ENCODE measurements around the gene FYTTD1. TPM values are rescaled to one million over a fixed set of nuclear protein-coding genes. Genes with fewer than 3 reads are reported as not detected.
A peak's percentile ranks its signal among the peaks of the same experiment; 100 is the strongest.
"Not testable (repeated sequence)": the region's sequence is repeated elsewhere in the genome, so short reads cannot be mapped to it uniquely, and the experiment has no call there.

The FYTTD1 gene
- total RNA-seq, 1 experiment from 2014 or later: 45.9 TPM

DNA sequence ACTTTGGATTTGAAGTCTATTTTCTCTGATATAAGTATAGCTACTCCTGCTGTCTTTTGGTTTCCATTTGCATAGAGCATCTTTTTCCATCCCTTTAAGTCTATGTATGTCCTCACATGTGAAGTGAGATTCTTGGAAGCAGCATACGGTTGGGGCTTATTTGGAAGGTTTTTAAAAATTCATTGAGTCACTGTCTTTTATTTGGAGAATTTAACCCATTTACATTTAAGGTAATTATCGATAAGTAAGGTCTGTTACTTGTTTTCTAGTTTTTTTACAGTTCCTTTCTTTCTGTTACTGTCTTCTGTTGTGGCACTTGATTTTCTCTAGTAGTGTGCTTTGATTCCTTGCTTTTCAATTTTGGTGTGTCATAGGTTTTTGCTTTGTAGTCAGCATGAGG lies 26.9 kb upstream of the FYTTD1 start:
- intact Hi-C loops (cut with micrococcal nuclease): no loop called here
- Mint-ChIP-seq H3K27me3 (ENCODE audit: insufficient read depth, unreplicated experiment) (no peaks in the 10 kb centered on the region), H3K27ac (ENCODE audit: low read depth, unreplicated experiment) (no peak overlapping the region), H3K9me3 (ENCODE audit: unreplicated experiment) (peaks cover 17% of the 10 kb centered on the region), H3K4me1 (ENCODE audit: insufficient read depth, unreplicated experiment) (peaks cover 19% of the 10 kb centered on the region), H3K4me3 (ENCODE audit: unreplicated experiment) (no peak overlapping the region), H3K36me3 (ENCODE audit: insufficient read depth, unreplicated experiment) (peaks cover 7% of the 10 kb centered on the region)
- no peak for DNase-seq (ENCODE audit: unreplicated experiment)
- POLR2A ChIA-PET: interaction anchor here (2.7 kb wide), 1 partner anchor 11 kb away, joined by 8 read pairs; no protein-coding TSS in a partner anchor
- no TSS peak for BruUV-seq (replicated peaks)
- CTCF ChIA-PET: no interaction called here
- TF ChIP-seq, protein P1, sequence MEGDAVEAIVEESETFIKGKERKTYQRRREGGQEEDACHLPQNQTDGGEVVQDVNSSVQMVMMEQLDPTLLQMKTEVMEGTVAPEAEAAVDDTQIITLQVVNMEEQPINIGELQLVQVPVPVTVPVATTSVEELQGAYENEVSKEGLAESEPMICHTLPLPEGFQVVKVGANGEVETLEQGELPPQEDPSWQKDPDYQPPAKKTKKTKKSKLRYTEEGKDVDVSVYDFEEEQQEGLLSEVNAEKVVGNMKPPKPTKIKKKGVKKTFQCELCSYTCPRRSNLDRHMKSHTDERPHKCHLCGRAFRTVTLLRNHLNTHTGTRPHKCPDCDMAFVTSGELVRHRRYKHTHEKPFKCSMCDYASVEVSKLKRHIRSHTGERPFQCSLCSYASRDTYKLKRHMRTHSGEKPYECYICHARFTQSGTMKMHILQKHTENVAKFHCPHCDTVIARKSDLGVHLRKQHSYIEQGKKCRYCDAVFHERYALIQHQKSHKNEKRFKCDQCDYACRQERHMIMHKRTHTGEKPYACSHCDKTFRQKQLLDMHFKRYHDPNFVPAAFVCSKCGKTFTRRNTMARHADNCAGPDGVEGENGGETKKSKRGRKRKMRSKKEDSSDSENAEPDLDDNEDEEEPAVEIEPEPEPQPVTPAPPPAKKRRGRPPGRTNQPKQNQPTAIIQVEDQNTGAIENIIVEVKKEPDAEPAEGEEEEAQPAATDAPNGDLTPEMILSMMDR (IDR thresholded peaks at IDR 0.05; ENCODE audit: unreplicated experiment): no peak

DNA sequence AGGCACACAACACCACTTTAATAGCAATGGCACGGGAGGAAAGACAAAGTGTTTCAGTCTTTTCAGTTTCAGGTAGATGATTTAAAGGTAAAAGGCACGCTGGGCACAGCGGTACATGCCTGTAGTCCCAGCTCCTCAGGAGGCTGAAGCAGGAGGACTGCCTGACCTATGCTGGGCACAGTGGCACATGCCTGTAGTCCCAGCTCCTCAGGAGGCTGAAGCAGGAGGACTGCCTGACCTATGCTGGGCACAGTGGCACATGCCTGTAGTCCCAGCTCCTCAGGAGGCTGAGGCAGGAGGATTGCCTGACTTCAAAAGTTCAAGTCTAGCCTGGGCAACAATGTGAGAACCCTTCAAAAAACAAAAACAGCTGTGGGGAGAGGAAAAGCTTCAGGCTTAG lies 21.8 kb upstream of the FYTTD1 start:
- H3K4me1 Mint-ChIP-seq (ENCODE audit: insufficient read depth, unreplicated experiment): peaks cover 20% of the 10 kb centered on the region
- H3K9me3 Mint-ChIP-seq (ENCODE audit: unreplicated experiment); H3K27ac Mint-ChIP-seq (ENCODE audit: low read depth, unreplicated experiment); H3K36me3 Mint-ChIP-seq (ENCODE audit: insufficient read depth, unreplicated experiment); H3K27me3 Mint-ChIP-seq (ENCODE audit: insufficient read depth, unreplicated experiment); intact Hi-C loops (cut with micrococcal nuclease); H3K4me3 Mint-ChIP-seq (ENCODE audit: unreplicated experiment); DNase-seq (ENCODE audit: unreplicated experiment); BruUV-seq (replicated peaks); CTCF ChIA-PET: not testable (repeated sequence)
- POLR2A ChIA-PET: interaction anchor here (0.7 kb wide), 1 partner anchor 48 kb away, joined by 4 read pairs; no protein-coding TSS in a partner anchor

DNA sequence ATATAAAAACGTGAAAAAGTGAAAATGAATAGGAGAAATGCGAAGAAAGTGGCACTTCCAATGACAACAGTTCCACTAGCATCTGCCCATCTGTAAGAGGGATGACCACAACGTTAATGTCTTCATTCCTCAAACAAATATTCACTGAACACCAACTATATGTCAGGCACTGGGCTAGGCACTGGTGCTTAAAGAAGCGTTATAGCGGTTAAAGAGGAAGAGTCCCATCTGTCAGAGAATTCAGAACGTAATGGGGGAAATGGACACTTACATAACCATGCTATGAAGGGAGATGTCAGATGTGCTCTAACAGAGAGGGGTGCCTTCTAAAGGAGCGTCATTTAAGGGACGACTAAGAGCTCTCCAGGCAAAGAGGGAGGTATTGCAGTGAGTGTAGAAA lies 21.2 kb upstream of the FYTTD1 start:
- Mint-ChIP-seq H3K36me3 (ENCODE audit: insufficient read depth, unreplicated experiment) (no peaks in the 10 kb centered on the region), H3K9me3 (ENCODE audit: unreplicated experiment) (no peaks in the 10 kb centered on the region), H3K27ac (ENCODE audit: low read depth, unreplicated experiment) (no peak overlapping the region), H3K4me3 (ENCODE audit: unreplicated experiment) (no peak overlapping the region), H3K4me1 (ENCODE audit: insufficient read depth, unreplicated experiment) (peaks cover 20% of the 10 kb centered on the region), H3K27me3 (ENCODE audit: insufficient read depth, unreplicated experiment) (no peaks in the 10 kb centered on the region)
- no peak for DNase-seq (ENCODE audit: unreplicated experiment)
- intact Hi-C loops (cut with micrococcal nuclease): no loop called here
- BruUV-seq (replicated peaks): no TSS peak
- POLR2A ChIA-PET: interaction anchor here (0.7 kb wide), 1 partner anchor 47 kb away, joined by 4 read pairs; no protein-coding TSS in a partner anchor
- CTCF ChIA-PET: no interaction called here
- TF ChIP-seq, protein P1 (IDR thresholded peaks at IDR 0.05; ENCODE audit: unreplicated experiment): no peak

DNA sequence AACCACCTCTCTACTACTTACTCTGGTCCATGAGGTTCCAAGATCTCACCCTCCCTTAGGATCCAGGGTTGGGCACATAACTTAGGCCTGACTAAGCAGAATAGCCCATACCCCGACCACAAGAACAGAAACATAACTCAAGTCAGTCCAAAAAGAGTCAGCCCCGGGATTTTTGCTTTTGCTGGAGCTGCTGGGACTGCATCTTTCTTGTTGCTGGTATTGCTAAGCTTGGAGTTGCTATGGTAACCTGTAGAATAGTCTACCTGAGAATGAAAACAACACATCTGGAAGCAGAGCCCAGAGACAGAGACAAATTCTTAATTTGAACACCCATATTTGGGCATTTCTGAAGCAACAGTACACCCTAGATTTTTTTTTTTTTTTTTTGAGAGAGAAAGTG lies 19.5 kb upstream of the FYTTD1 start:
- Mint-ChIP-seq H3K9me3 (ENCODE audit: unreplicated experiment) (no peaks in the 10 kb centered on the region), H3K27me3 (ENCODE audit: insufficient read depth, unreplicated experiment) (no peaks in the 10 kb centered on the region), H3K4me1 (ENCODE audit: insufficient read depth, unreplicated experiment) (peaks cover 25% of the 10 kb centered on the region), H3K4me3 (ENCODE audit: unreplicated experiment) (no peak overlapping the region), H3K36me3 (ENCODE audit: insufficient read depth, unreplicated experiment) (no peaks in the 10 kb centered on the region), H3K27ac (ENCODE audit: low read depth, unreplicated experiment) (peak overlapping the region; percentile 91)
- ChIA-PET CTCF (no interaction called here), POLR2A (interaction anchor here (1.2 to 1.5 kb wide), 5 partner anchors 11 to 63 kb away, joined by 4 to 13 read pairs (median 5); no protein-coding TSS in a partner anchor)
- DNase-seq (ENCODE audit: unreplicated experiment): peak; percentile 60
- TF ChIP-seq, protein P1 (IDR thresholded peaks at IDR 0.05; ENCODE audit: unreplicated experiment): no peak
- intact Hi-C loops (cut with micrococcal nuclease): loop anchor here (1.0 to 2.0 kb wide), 2 partner anchors 11 to 21 kb away; no protein-coding TSS in a partner anchor
- BruUV-seq (replicated peaks): no TSS peak

DNA sequence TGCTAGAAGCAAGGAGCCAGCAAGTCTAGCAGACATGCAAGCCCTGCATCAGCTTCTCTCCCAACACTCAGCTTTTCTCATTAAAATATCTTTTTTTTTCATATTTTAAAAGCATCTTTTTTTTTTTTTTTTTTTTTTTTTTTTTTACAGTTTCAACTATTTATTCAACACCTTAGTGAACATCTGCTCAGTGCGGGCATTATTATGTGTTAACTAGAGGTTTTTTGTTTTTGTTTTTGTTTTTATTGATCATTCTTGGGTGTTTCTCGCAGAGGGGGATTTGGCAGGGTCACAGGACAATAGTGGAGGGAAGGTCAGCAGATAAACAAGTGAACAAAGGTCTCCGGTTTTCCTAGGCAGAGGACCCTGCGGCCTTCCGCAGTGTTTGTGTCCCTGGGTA lies 18.9 kb upstream of the FYTTD1 start:
- H3K4me3 Mint-ChIP-seq (ENCODE audit: unreplicated experiment); BruUV-seq (replicated peaks): not testable (repeated sequence)
- POLR2A ChIA-PET: interaction anchor here (1.4 to 1.5 kb wide), 4 partner anchors 11 to 63 kb away, joined by 4 to 13 read pairs (median 5); no protein-coding TSS in a partner anchor

DNA sequence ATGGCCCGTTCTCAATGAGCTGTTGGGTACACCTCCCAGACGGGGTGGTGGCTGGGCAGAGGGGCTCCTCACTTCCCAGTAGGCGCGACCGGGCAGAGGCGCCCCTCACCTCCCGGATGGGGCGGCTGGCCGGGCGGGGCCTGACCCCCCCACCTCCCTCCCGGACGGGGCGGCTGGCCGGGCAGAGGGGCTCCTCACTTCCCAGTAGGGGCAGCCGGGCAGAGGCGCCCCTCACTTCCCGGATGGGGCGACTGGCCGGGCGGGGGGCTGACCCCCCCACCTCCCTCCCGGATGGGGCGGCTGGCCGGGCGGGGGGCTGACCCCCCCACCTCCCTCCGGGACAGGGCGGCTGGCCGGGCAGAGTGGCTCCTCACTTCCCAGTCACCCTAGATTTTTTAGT lies 18.2 kb upstream of the FYTTD1 start:
- H3K27ac Mint-ChIP-seq (ENCODE audit: low read depth, unreplicated experiment); CTCF ChIA-PET; H3K9me3 Mint-ChIP-seq (ENCODE audit: unreplicated experiment); H3K4me3 Mint-ChIP-seq (ENCODE audit: unreplicated experiment); H3K36me3 Mint-ChIP-seq (ENCODE audit: insufficient read depth, unreplicated experiment); DNase-seq (ENCODE audit: unreplicated experiment); BruUV-seq (replicated peaks); H3K27me3 Mint-ChIP-seq (ENCODE audit: insufficient read depth, unreplicated experiment): not testable (repeated sequence)
- POLR2A ChIA-PET: interaction anchor here (2.6 kb wide), 1 partner anchor 19 kb away, joined by 16 read pairs; the partner anchor contains the start of gene FYTTD1
- H3K4me1 Mint-ChIP-seq (ENCODE audit: insufficient read depth, unreplicated experiment): peaks cover 31% of the 10 kb centered on the region
- intact Hi-C loops (cut with micrococcal nuclease): loop anchor here (2.0 kb wide), 1 partner anchor 19 kb away; no protein-coding TSS in a partner anchor

More for the DNA sequence above, 18.9 kb upstream of the FYTTD1 start:
- intact Hi-C loops (cut with micrococcal nuclease): loop anchor here (1.0 to 2.0 kb wide), 2 partner anchors 11 to 20 kb away; no protein-coding TSS in a partner anchor
- H3K27me3 Mint-ChIP-seq (ENCODE audit: insufficient read depth, unreplicated experiment); CTCF ChIA-PET; DNase-seq (ENCODE audit: unreplicated experiment); H3K9me3 Mint-ChIP-seq (ENCODE audit: unreplicated experiment); H3K36me3 Mint-ChIP-seq (ENCODE audit: insufficient read depth, unreplicated experiment): not testable (repeated sequence)
- Mint-ChIP-seq H3K4me1 (ENCODE audit: insufficient read depth, unreplicated experiment) (peaks cover 25% of the 10 kb centered on the region), H3K27ac (ENCODE audit: low read depth, unreplicated experiment) (peak overlapping the region; percentile 91)
